HUES64 (cell line): ENCODE measurements around the gene RAB35.

Source experiments
- H3K27ac ChIP-seq: 2 replicates; pipeline ENCODE4 v1.7.0; 2013; ENCODE audit warnings: low read depth, low read length, inconsistent platforms
- H3K27me3 ChIP-seq: 2 replicates; pipeline ENCODE4 v1.6.1; 2013; ENCODE audit warnings: mild to moderate bottlenecking, low read length; ENCODE audit not compliant: insufficient read depth
- H3K36me3 ChIP-seq: 2 replicates; pipeline ENCODE4 v1.6.1; 2013; ENCODE audit warnings: mild to moderate bottlenecking, low read length; ENCODE audit not compliant: insufficient read depth
- H3K4me1 ChIP-seq: 2 replicates; pipeline ENCODE4 v1.6.1; 2013; ENCODE audit warnings: mild to moderate bottlenecking, low read length, moderate library complexity; ENCODE audit not compliant: insufficient read depth
- H3K4me3 ChIP-seq: 2 replicates; pipeline ENCODE4 v1.5.1; 2013; ENCODE audit warnings: mild to moderate bottlenecking, low read length, moderate library complexity
- H3K9ac ChIP-seq: 2 replicates; pipeline ENCODE4 v1.6.1; 2013; ENCODE audit warnings: mild to moderate bottlenecking, low read depth, low read length
- H3K9me3 ChIP-seq: 2 replicates; pipeline ENCODE4 v1.6.1; 2013; ENCODE audit warnings: low read depth, low read length; ENCODE audit not compliant: insufficient read depth
- WGBS: fragments of 150-250, 120-280 bp; methylation state at CpG from one replicate; pipeline ENCODE4 v1.1.7; 2013; ENCODE audit warnings: missing lambda C conversion rate; 5-methylcytosine and 5-hydroxymethylcytosine counted together

RAB35 gene

DNA sequence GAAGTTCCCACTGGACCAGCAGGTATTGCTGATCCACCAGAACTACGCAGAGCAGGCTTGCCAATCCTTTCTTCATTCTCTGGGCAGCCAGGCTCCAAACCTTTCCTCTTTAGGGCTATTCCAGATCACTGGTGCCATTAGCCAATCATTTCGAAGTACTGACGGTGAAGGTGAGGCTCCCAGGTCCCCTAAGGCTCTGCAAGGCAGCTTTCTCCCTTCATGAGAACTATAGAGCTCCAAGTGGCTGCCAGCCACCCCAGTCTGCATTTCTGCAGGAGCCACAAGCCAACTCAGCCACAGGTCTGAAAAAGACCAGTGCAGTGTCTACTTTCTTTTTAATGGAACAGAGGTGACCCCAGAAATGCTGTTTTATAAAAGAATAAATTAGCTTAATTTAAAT, 48.7 kb downstream of the RAB35 start:
- no peaks in the 10 kb centered on the region for H3K36me3 ChIP-seq

DNA sequence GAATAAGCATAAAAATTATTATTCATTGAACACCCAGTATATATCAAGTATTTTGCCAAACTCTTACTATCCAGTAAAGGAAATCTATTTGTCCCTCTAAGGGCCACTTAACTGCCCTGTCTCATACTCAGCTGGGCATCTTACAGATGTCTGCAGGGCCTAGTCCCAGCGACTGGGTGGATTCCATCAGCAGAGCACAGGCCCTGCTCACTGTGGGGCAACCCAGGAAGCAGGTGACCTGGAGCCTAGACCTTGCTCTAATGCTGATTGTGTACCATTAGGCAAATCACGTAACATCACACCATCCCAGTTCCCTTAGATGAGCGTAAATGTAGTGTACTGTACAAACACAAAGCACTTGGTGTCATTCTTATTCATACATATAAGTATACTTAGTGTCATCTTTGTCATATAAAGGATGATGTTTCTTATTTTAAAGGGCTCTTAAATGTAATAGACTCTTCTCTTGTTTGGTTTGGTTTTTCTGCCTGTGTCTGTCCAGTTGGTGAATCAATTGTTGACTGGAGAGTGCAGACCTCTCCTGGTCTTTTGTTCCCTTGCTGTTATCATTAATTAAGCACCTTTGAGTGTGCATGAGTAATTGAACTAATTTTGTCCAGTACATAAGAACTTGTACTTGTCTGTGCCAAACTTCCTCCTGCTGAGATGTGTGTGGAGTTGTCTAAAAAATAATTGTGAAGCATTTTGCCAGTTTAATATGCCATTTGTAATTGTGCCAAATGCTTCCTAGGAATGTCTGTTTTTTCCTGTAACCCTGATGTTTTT, 49.3 kb downstream of the RAB35 start:
- WGBS = 90% methylated on average over 2 of the region's 3 CpGs
- peaks cover 8% of the 10 kb centered on the region; the same call in 1 of the 2 replicates for H3K4me1 ChIP-seq
- H3K27ac ChIP-seq = no peak overlapping the region
- no peaks in the 10 kb centered on the region for H3K36me3 ChIP-seq
- H3K9me3 ChIP-seq = no peaks in the 10 kb centered on the region
- no peak overlapping the region for H3K4me3 ChIP-seq
- H3K27me3 ChIP-seq = no peaks in the 10 kb centered on the region
- no peak overlapping the region for H3K9ac ChIP-seq

More for the DNA sequence above, 48.7 kb downstream of the RAB35 start:
- Histone ChIP-seq H3K9me3 (no peaks in the 10 kb centered on the region), H3K4me3 (no peak overlapping the region), H3K4me1 (peaks cover 8% of the 10 kb centered on the region; the same call in 1 of the 2 replicates), H3K27me3 (no peaks in the 10 kb centered on the region), H3K27ac (no peak overlapping the region), H3K9ac (no peak overlapping the region)
- WGBS = 89% methylated on average over 3 of the region's 3 CpGs

DNA sequence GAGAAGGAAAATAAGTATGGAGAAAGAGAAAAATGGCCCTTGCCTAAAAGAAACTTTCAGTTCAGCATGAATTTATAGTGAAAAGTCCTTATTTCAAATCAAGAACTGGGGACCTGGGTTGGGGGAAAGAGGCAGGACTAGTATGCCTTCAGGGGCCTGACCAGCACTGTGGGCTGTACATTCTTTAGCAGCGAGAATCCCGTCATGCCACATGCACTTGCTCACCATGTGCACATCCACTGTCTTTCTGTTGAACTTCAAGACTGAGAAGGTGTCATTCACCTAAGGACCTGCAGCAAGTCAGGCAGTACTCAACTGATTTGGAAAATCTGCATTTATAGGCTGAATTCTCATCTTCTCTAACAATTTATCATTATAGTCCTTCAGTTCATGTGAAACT, 50.2 kb downstream of the RAB35 start:
- Histone ChIP-seq H3K27ac (no peak overlapping the region), H3K36me3 (no peaks in the 10 kb centered on the region), H3K4me3 (no peak overlapping the region), H3K9ac (no peak overlapping the region), H3K27me3 (no peaks in the 10 kb centered on the region), H3K4me1 (peaks cover 8% of the 10 kb centered on the region; the same call in 1 of the 2 replicates), H3K9me3 (no peaks in the 10 kb centered on the region)
- WGBS = 100% methylated on average over 2 of the region's 2 CpGs

DNA sequence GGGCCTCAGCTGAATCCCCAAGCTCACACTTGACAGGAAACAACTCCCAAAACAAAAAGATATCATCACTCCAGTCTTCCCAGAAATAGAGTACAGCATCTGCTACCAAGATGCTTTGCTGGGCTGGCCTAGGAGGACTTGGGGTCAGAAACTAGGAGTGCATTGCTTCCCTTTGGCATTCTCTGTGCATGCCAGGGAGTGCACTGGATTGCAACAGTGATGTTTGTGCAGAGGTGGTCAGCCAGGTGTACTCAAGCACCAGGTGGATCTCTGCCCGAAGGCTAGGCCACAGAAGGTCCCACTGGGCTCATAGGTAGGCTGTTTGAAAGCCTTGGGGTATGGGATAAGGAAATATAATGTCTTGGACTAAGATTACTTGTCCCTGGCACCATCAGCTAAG, 51.1 kb downstream of the RAB35 start:
- Histone ChIP-seq H3K27me3 (no peaks in the 10 kb centered on the region), H3K4me1 (peaks cover 8% of the 10 kb centered on the region; the same call in 1 of the 2 replicates), H3K9ac (no peak overlapping the region), H3K4me3 (no peak overlapping the region), H3K27ac (no peak overlapping the region), H3K36me3 (no peaks in the 10 kb centered on the region), H3K9me3 (no peaks in the 10 kb centered on the region)
- WGBS = 89% methylated on average over 1 of the region's 1 CpG

DNA sequence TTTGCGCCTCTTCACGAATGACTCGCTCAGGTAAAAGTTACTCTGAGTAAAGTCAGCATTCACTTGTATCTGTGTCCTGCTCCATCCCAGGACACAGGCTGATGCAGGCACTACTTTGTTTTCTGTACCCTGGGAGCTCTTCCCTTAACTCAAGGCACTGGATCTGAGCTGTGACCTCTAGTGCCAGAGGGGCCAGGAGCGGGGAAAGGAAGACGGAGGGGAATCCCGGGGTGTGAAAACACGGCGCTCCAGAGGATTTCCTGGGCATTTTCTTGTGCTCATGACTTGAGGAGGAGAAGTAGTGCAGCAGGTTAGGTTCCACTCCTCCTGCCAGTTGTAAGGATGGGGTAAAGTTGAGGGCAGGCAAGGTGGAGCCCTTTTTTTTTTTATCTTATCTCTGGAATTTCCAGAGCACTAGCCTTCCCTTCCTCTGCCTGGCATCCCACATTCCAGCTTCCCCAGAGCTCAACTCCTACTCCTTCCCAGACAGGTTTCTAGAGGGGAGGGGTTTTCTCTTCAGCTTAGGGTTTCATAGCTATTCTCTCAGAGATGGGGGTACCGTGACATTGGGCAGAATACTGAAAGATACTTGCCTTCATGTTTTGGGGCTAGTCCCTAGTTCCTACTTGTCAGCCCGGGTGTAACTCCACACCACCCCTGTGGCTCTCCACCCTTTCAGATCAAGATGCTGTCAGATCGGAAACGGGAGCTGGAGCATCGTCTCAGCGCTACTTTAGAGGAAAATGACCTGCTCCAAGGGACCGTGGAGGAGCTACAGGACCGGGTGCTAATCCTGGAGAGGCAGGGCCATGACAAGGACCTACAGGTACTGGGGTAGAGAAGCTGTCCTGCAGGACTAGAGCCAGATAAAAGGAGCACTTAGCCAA, 52.3 kb downstream of the RAB35 start:
- Histone ChIP-seq H3K27ac (no peak overlapping the region), H3K36me3 (no peaks in the 10 kb centered on the region), H3K9me3 (no peaks in the 10 kb centered on the region), H3K4me1 (peaks cover 8% of the 10 kb centered on the region; the same call in 1 of the 2 replicates), H3K4me3 (no peak overlapping the region), H3K9ac (no peak overlapping the region), H3K27me3 (no peaks in the 10 kb centered on the region)
- WGBS = 84% methylated on average over 16 of the region's 16 CpGs

- H3K4me3 ChIP-seq = no peak overlapping the region
- no peaks in the 10 kb centered on the region for H3K27me3 ChIP-seq
- no peaks in the 10 kb centered on the region for H3K9me3 ChIP-seq
- H3K4me1 ChIP-seq = peaks cover 8% of the 10 kb centered on the region; the same call in 1 of the 2 replicates
- no peak overlapping the region for H3K9ac ChIP-seq
- no peak overlapping the region for H3K27ac ChIP-seq
- WGBS = 98% methylated on average over 2 of the region's 3 CpGs
- no peaks in the 10 kb centered on the region for H3K36me3 ChIP-seq
Observed at GRCh38 chr12:120062976-120063579, 53.5 kb downstream of the RAB35 start.

- Histone ChIP-seq H3K36me3 (no peaks in the 10 kb centered on the region), H3K4me1 (peaks cover 8% of the 10 kb centered on the region; the same call in 1 of the 2 replicates), H3K9ac (no peak overlapping the region), H3K4me3 (no peak overlapping the region), H3K27me3 (no peaks in the 10 kb centered on the region), H3K9me3 (no peaks in the 10 kb centered on the region), H3K27ac (no peak overlapping the region)
- WGBS = 88% methylated on average over 10 of the region's 10 CpGs
Observed at GRCh38 chr12:120061575-120062214, 54.9 kb downstream of the RAB35 start.

GRCh38 chr12:120060717-120061116, 55.8 kb downstream of the RAB35 start:
- Histone ChIP-seq H3K27me3 (no peaks in the 10 kb centered on the region), H3K4me3 (no peak overlapping the region), H3K27ac (no peak overlapping the region), H3K9ac (no peak overlapping the region), H3K36me3 (no peaks in the 10 kb centered on the region), H3K4me1 (peaks cover 8% of the 10 kb centered on the region; the same call in 1 of the 2 replicates), H3K9me3 (no peaks in the 10 kb centered on the region)
- 93% methylated on average over 5 of the region's 5 CpGs for WGBS

DNA sequence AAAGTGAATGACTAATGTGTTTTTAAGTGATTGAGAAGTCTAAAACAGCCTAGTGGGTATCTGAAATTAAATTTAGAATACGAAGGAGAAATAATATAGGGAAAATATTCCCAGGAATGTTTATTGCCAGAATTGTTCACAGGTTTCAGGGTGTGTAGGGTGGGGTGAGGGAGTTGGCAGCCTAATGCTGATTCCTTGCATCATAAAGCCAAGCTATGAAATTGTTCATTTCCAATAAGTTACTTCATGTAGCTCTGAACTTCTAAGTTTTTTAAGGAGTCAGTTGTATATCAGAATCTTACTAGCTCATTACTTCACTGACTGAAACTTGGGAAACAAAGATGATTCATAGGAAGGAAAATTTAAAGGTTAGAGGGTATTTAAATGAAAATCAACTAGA, 56.4 kb downstream of the RAB35 start:
- H3K27ac ChIP-seq = no peak overlapping the region
- H3K27me3 ChIP-seq = no peaks in the 10 kb centered on the region
- peaks cover 8% of the 10 kb centered on the region; the same call in 1 of the 2 replicates for H3K4me1 ChIP-seq
- no peak overlapping the region for H3K9ac ChIP-seq
- no peak overlapping the region for H3K4me3 ChIP-seq
- WGBS = 92% methylated on average over 1 of the region's 1 CpG
- no peaks in the 10 kb centered on the region for H3K9me3 ChIP-seq
- H3K36me3 ChIP-seq = no peaks in the 10 kb centered on the region

DNA sequence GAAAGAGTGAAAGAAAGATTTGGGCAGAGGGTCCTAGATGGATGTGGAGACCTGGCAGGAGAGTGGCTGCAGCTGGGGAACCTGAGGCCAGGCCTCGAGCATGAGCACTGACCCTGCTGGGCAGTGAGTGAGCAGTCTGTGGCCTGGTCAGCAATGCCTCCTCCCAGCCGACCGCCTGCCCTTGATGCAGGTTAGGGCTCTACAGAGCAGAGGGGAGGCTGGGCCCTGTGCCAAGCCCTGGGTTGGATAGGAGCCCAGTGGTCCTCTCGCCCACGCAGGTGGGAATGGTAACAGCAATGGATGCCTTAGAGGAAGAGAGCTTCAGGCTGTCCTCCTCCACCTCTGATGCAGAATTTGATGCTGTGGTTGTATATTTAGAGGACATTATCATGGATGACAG, 59.8 kb downstream of the RAB35 start:
- no peaks in the 10 kb centered on the region for H3K9me3 ChIP-seq
- no peak overlapping the region for H3K27ac ChIP-seq
- H3K4me3 ChIP-seq = no peak overlapping the region
- no peak overlapping the region for H3K9ac ChIP-seq
- no peaks in the 10 kb centered on the region for H3K27me3 ChIP-seq
- H3K36me3 ChIP-seq = no peaks in the 10 kb centered on the region
- WGBS = 96% methylated on average over 5 of the region's 5 CpGs
- no peaks in the 10 kb centered on the region for H3K4me1 ChIP-seq
